Stimulated activated CD4-positive, alpha-beta T cell treated with anti-CD3 and anti-CD28 coated beads, Interleukin-12 subunit alpha, Interleukin-12 subunit beta, amount 100 ng/mL, for 48 hours (primary cell): ENCODE data around the gene WDR70.
"Not testable (repeated sequence)": the region's sequence is repeated elsewhere in the genome, so short reads cannot be mapped to it uniquely, and the experiment has no call there.

Source experiments
- DNase-seq, 3 donors: peaks; one replicate each; pipeline ENCODE4 v3.0.0-alpha.2; 2020; ENCODE audit warnings: low read depth in 2 of 3, low spot score in 1 of 3

Gene WDR70

DNA sequence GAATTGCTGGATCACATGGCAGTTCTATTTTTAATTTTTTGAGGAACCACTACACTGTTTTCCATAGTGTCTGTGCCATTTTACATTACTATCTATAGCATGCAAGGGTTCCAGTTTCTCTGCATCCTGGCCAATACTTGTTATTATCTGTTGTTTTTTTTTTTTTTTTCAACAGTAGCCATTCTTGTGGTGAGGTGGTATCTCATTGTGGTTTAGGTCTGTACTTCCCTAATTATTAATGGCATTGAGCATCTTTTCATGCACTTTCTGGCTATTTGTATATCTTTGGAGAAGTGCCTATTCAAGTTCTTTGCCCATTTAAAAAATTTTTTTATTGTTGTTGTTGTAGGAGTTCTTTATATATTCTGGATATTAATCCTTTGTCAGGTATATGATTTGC, 363.0 kb downstream of the WDR70 start:
- no peak for DNase-seq

DNA sequence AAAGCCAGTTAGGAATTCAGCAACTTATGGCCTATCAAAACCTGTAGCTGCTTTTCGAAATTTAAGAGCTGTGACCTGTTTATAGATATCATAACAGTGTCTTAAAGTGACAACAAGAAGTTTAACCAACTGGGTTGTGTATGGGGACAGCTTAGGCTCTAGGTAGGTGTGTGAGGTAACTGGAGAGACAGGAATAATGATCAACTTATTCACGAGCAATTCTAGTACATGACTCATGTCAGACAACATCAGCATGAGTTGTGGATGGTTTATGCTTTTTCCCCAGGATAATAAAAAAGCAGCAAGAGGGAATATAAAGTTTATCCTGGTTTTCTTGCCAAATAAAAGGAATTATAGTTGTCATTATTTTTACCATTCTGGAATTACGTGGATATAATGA, 372.1 kb downstream of the WDR70 start:
- no peak for DNase-seq

DNA sequence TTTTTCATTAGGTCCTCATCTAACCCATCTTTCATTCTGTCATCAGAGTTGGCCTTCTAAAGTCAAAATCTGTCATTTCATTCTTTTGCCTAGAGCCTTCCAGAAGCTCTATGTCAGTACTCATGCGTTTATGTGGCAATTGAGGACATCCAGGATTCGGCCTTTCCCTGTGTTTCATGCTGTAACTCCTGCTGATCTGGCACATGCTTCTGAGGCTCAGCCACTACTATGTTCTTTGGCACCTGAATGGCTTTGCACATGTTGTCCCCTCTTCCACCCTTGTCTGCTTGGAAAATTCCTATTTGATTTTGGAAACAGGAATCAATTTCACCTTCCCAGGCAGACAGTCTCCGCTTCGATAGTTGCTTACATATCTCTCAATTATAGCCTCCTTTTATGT, 375.9 kb downstream of the WDR70 start:
- no peak for DNase-seq

DNA sequence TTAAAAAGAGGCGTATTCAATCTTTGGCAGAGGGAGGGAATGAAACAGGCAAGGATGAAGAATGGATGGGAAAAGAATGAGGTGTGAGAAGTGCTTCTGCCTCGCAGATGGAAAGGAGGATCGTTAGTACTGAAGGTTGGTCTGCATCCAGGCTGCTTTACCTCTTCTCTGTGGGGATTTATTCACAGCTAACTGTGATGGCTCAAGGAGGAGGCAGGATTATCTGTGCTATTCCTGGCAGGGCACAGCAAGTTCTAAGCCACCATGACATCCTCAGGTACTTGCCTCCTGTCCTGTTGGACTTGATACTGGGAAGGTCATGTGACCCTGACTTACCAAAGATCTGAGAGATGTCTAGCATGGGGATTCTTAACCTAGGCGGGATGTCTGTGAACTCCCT, 376.5 kb downstream of the WDR70 start:
- DNase-seq: no peak

DNA sequence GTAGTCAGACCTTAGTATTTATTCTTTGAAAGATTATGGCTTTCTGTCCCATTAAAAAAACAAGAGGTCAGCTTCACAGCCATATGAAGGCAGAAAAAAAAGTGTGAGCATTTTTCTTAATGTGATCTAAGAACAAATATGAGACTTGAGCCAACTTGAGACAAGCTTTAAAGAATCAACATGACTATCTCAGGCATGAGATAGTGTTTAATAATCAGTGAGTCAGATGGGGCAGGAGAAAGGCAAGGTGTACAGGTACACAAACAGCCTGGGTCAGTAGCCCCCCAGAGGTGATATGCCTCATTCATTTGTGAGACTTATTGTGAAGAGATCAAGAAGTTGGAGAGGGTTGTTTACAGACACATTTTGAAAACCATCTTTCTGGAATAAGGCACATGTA, 377.1 kb downstream of the WDR70 start:
- no peak for DNase-seq

DNA sequence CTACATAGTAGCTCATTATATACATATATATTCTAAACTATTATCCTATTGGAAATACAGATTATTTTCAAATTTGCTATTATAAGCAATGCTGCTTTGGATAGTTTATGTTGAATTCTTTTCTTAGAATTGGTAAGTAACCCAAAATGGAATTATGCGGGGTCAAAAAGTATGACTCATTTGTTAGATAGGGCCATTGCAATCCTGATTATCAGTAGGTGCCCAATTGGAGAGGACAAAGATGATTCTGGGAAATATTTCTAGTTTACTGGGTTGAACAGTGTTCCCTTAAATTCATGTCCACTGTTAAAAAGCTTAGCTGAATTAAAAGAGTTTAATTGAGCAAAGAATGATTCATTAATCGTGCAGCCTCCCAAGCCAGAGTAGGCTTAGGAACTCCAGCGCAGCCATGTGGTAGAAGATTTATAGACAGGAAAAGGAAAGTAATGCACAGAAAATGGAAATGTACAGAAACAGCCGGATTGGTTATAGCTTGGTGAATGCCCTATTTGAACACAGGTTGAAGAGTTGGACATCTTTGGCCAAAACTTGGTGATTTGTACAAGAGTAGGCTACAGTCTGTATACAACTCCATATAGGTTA, 379.0 kb downstream of the WDR70 start:
- DNase-seq: no peak

DNA sequence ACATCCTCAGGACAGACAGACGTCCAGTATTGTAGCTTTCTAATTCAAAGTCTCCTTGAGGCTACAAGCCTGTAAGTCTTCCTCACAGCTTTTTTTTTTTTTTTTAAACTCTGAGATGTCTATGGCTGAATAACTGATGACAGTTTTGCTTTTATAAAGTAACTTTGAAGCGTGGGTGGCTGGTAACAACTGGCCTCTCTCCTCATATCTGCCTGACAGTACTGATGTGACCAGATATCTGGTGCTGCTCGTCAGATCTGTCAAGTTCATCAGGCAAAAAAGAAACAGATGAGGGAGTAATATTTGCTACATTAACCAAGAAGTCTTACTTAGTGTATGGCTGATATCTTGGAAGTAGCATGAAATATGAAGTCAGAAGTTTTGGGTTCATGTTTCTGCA, 388.1 kb downstream of the WDR70 start:
- DNase-seq: no peak

DNA sequence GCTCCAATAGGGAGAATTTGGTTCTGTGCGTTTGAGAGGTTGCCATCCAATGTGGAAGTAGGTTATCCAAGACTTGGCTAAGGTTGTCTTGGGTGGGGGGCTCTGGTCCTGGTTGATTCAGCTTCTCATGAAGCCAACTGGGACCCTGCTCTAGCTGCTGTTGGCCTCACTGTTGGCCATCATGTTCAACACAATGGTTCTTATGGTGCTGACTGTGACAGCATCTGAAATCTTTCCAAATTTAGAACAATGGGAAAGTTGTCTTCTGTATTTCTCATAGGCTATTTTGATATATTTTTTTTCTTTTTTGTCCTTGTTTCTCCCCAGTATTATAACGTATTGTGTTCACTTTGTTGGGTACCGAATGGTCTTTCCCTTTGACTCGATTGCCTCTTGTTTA, 388.8 kb downstream of the WDR70 start:
- DNase-seq: no peak

DNA sequence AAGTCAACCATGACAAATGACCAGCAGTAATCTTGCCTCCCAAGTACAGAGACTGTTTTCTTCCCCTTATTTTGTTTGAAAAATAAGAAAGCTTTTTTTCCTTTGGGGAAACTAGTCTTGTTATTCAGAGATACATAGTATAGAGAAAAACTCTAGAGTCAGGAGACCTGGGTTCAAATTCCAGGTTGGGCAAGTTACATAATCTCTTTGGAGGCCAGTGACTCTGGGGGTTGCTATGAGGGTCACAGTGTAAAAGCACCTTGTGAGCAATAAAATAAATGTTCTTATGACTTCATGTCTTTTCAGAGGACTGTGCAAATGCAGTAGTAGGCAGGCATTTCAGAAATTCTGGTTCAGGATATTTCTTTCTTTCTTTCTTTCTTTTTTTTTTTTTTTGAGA, 389.3 kb downstream of the WDR70 start:
- DNase-seq: no peak

DNA sequence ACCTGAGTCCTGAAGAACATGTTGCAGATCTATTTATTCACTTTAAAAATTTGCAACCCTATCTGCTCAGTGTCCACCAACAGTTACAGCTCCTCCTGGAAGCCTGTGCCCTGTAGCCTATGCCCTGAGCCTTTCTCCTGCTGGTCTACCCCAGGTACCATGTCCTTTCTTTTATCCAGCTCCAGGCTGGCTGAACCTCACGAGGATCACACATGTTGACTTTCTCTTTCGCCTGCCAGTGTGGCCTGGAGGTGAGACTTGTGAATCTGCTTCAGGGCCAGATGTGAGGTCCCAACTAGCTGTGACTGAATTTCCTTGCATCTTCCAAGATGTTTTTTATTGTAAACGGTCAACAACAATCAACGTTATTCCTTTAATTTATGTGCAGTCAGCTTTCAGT, 390.0 kb downstream of the WDR70 start:
- DNase-seq: no peak

DNA sequence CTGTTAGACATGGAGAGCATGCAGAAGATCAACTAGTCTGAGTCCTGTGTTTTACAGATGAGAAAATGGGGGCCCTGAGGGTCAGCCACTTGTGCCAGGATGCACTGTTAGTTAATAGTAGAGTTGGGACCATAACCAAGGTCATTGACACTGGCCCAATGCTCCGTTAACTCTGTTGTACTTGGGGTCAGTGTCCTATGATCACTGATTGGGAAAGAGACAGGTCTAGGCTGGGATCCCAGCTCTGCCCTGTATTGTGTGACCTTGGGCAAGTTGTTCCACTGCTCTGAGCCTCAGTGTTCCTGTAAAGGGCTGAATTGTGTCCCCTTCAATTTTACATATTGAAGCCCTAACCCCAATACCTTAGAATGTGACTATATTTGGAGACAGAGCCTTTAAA, 390.7 kb downstream of the WDR70 start:
- no peak for DNase-seq

DNA sequence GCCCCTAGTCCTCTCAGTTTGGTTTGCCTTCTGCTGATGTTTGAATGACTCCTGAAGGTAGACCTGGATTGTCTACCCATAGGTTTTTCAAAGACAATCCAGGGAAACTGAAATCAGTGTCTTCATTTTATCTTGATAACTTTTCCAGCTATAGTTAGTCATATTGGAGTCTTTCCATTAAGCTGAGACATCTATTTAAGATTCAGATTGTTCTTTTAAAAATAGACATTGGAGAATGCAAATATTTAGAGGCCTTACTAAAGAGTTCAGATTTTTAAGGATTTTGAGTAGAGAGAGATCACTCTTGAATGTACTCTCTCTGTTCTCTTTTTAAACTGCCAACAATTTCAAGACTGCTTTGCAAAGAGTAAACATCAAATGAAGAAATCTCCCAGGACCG, 391.7 kb downstream of the WDR70 start:
- no peak for DNase-seq

DNA sequence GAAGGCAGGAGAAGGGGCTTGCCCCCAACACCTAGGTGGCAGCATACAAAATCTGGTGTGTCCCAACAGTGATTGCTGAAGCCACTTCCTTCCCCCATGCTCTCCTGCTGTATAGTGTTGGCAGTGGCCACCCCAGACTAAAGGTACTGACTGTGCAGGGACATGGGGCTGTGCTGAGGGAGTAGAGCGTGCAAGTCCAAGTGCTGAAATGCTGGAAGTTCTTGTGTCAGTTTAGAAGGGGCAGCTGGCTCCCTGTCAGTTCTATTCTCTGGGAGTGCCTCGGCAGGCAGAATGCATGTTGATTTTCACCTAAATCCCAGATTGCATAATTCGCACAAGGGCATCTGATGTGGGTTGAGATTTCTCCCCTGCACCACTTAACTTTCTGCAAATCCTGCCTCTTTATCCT, 392.1 kb downstream of the WDR70 start:
- DNase-seq: no peak

DNA sequence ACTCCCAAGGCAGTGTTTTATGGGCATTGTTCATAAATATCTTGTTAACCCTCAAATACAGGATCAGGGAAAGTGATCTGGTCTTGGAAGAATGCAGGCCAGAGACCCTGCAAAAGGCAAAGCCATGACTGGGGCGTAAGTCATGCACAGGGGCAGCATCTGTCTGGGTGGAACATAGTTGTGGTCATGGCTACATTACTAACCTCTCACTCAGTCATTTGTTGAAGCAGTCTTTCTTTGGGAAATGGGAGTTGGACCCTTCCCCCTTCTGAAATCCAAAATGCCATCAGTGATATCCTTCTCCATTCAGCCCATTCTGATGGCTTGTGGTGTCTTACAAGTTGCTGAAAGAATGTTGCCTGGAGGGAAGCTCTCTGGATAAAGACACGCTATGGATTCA, 392.6 kb downstream of the WDR70 start:
- DNase-seq: no peak

DNA sequence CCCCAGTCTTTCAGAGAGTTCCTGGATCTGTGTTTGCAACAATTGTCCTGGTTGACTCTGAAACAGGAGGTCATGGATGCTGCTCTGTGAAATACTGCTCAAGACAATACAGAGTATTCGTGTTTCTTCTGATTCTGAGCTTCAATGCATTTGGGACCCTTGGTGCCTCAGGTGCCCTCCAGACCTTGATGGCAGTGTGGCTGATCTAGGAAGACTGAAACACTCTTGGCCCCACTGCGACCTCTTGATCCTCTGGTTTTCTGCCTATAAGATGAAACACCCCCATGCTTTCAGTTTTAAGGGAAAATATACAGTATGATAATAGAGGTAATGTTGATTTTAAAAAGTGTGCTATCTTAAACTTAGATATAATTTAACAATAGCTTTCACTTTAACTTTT, 393.1 kb downstream of the WDR70 start:
- DNase-seq: no peak

DNA sequence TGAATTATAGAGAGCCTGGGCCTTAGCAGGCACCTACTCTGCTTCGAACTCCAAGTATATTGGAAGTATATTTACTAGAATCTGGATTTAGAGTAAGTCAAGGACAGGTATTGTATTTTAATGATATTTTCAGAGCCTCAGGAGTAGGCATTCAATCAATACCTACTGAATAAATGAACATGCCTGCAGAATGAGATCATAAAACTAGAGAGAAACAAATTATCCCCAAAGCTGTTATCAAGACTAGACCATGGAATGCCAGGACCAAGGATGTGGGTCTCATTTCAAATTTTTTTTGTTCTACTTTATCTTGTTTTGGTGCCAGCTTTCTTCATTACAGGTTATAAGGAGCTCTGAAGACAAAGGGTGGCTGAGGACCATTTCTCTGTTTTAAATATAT, 394.7 kb downstream of the WDR70 start:
- DNase-seq: no peak

DNA sequence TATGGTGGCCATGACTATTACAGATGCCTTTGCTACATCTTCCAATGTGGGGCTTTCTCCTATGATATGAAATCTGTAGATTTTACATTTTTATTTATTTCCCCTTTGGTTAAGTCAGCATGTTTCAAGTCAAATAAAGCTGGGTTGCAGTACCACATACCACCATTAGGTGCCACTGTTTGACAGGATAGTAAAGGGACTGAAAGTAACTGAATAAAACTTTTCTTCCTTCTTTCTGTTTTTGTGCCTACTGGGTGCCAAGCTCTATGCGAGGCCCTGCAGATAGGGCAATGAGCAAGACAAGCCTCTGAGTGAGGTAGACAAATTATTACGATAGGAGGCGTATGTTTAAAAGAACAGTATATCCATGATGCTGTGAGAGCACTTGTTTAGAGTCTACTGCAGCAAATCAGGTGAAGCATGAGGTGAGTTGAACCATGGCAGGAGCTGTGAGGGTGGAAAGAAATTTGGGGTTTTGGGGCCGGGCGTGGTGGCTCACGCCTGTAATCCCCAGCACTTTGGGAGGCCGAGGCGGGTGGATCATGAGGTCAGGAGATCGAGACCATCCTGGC, 395.9 kb downstream of the WDR70 start:
- DNase-seq: peak in 2 of 3 donors; percentile 14 to 34

DNA sequence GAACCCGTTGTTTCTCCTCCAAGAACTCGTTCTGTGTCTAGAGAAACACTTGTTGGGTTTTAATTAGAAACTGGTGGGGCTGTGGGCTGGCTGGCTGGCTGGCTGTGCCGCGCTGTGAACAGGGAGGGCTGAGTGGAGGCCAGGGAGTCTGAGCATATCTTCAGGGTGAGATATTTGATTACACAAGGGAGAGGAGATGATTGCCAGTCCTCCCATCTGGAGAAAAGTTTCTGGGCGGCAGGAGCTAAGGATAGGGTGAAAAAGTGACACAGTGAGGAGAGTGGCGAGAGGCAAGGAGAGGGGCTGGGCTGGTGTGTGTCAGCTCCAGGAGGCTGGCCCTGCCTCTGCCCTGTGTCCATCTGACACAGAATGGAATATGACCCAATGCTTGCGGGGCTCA, 397.7 kb downstream of the WDR70 start:
- DNase-seq: no peak

DNA sequence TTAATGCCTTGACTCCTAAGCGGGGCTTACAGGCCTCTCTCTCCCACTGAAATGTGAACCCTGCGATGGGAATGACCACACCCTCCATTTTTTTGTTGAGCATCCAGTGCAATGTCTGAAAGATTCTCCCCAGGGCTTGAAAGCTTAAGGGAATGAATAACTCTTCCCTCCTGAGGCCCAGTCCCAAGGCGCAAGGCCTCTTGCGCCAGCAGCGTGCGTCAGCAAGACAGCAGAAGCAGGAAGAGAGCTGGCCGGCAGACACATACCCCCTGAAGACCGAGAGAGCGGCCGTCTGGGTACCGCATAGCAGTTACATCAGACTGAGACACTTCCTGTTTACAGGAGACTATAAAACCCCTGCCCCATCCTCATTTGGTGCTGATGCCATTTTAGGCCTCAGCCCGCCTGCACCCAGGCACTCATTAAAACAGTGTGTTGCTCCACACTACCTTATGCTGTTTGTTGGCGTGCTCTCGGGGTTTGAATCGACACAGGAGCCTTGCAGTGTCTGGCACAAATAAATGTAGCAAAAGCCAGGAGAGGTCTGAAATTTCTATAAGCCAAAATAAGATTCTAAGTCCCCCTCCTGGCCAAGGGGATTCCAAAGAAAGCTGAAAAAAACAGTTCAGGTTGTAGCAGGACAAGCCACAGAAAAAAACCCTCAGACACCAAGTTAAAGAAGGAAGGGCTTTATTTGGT, 398.5 kb downstream of the WDR70 start:
- no peak for DNase-seq

DNA sequence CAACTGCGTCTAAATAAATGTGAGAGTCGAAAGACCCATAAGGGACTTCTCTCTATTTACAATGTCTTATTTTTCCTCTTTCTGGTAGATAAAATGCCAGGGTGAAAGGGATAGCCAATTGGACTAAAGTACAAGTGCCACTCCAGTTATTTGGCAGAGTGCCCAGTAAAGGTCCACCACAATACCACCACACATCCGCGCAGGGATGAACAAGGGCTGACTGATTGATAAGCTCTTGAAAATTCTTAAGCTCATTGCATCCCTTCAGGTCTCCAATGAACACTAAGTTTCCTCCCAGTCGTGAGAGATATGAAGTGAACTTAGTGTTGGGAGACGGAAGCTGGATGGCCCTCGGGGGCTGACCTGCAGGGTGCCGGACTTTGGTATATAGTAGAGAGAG, 402.3 kb downstream of the WDR70 start:
- DNase-seq: not testable (repeated sequence)

DNA sequence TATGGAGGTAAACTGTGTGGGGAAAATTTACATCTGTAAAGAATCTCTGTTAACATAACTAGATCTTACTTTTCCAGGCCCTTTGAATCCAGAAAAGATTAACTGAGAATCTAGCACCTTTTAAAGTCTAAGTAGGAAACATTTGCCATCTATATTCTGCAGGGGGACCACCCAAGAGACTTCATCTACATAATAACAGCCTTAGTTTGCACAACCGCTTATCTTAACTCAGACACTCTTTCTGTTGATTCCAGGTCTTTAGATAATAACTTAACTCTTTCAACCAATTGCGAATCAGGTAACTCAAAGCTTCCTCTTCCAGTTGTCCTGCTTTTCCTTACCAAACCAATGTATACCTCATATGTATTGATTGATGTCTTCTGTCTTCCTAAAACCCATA, 407.3 kb downstream of the WDR70 start:
- no peak for DNase-seq

DNA sequence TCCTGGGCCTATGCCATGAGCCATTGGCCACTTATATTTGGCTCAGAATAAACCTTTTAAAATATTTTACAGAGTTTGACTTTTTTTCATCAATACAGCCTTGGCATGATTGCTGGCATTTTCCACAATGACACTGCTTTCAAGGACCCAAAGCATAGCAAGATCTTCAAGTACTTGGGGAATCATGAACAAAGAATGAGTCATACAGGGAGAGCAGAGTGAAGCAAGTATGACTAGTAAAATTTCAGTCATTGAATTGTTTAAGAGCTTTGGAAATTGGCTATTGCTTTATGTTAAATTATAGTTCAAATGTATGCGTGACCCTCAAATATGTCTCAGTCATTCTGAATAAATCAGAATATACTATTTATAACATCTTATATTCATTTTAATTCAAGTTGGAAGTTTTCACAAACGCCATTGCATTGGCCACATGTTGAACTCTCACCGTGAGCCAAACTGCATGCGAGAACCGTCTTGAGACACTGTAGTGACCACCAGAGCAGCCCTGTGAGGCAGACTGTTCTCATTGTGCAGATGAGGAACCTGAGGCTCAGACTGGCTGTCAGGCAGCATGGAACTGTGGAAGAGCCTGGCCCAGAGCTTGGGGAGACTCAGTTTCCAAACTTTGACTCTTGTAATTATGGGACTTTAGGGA, 407.9 kb downstream of the WDR70 start:
- no peak for DNase-seq
